Endothelial cell of umbilical vein (primary cell): ENCODE data around the gene RANBP3. TPM values are rescaled to one million over a fixed set of nuclear protein-coding genes. Genes with fewer than 3 reads are reported as not detected.

Source experiments
- BruUV-seq: library from RNA; stranded (reverse); fragments of 400-500 nt; replicated peaks from 2 replicates; lab custom pipeline; 2021; lab: Mats Ljungman, UMichigan
- CTCF ChIA-PET: fragments of 300-600, 350-600 bp; sonication (Branson Sonifier 250); formaldehyde crosslinking; loops from one replicate; lab custom pipeline; 2021; ENCODE audit warnings: antibody characterized with exemption, inconsistent platforms; lab: Charles Lee
- POLR2A ChIA-PET: fragments of 300-600, 350-600 bp; sonication (Branson Sonifier 250); formaldehyde crosslinking; loops from one replicate; lab custom pipeline; 2021; ENCODE audit warnings: antibody characterized with exemption, inconsistent platforms; lab: Charles Lee
- DNase-seq: peaks from one replicate; pipeline ENCODE4 v3.0.0-alpha.2; 2011; ENCODE audit warnings: low read depth, low spot score
- FAIRE-seq: peaks from 2 replicates; lab custom pipeline; 2011; peaks lifted over from hg19 to GRCh38; lab: Jason Lieb, UNC
- H2AFZ ChIP-seq: 2 replicates; pipeline ENCODE4 v1.6.0; 2012; ENCODE audit warnings: low read depth, low read length, control low read depth, inconsistent platforms
- H3K27ac ChIP-seq: 2 replicates; pipeline ENCODE4 v1.5.1; 2011; ENCODE audit warnings: low read depth, mild to moderate bottlenecking, control low read depth, low read length, moderate library complexity; ENCODE audit not compliant: insufficient read depth
- H3K27me3 ChIP-seq, 2 experiments: 2 replicates each; pipeline versions ENCODE4 v1.6.0 to v1.6.1; 2011; ENCODE audit warnings: low read length in 2 of 2, mixed read lengths in 1 of 2; ENCODE audit not compliant: control insufficient read depth in 2 of 2, insufficient read depth in 2 of 2
- H3K36me3 ChIP-seq, 2 experiments: 2 replicates in 1 of 2; 3 replicates in 1 of 2; pipeline ENCODE4 v1.5.1; 2011; ENCODE audit warnings: low read length in 2 of 2, mild to moderate bottlenecking in 1 of 2, moderate library complexity in 1 of 2; ENCODE audit not compliant: control insufficient read depth in 2 of 2, insufficient read depth in 2 of 2; ENCODE audit errors: extremely low read depth in 1 of 2
- H3K4me1 ChIP-seq: 3 replicates; pipeline ENCODE4 v1.5.1; 2011; ENCODE audit warnings: mild to moderate bottlenecking, low read length; ENCODE audit not compliant: control insufficient read depth, insufficient read depth; ENCODE audit errors: extremely low read depth
- H3K4me2 ChIP-seq: 2 replicates; pipeline ENCODE4 v1.6.1; 2011; ENCODE audit warnings: low read length, control low read depth, mixed read lengths; ENCODE audit not compliant: insufficient read depth
- H3K4me3 ChIP-seq, 3 experiments: fragments of 200-600 bp in 1 of 3; sonication (generic), shearing (Covaris generic) in 1 of 3; replicated peaks in 1 of 3; 2 replicates each; pipeline ENCODE4 v1.5.1; 2011 to 2016; ENCODE audit warnings: control low read depth in 3 of 3, low read length in 3 of 3, mild to moderate bottlenecking in 2 of 3, inconsistent platforms in 1 of 3, low read depth in 1 of 3, moderate library complexity in 1 of 3; ENCODE audit not compliant: insufficient read depth in 1 of 3
- H3K79me2 ChIP-seq: 2 replicates; pipeline ENCODE4 v1.6.0; 2012; ENCODE audit warnings: low read length, inconsistent platforms; ENCODE audit not compliant: control insufficient read depth, insufficient read depth
- H3K9ac ChIP-seq: replicated peaks from 2 replicates; pipeline ENCODE3; 2011; ENCODE audit warnings: low read length, control low read depth; ENCODE audit not compliant: insufficient read depth; ENCODE audit errors: extremely low read depth
- H3K9me1 ChIP-seq: replicated peaks from 3 replicates; pipeline ENCODE4 v1.6.0; 2011; ENCODE audit warnings: mild to moderate bottlenecking, low read length; ENCODE audit not compliant: control insufficient read depth, insufficient read depth; ENCODE audit errors: extremely low read depth
- H3K9me3 ChIP-seq: replicated peaks from 2 replicates; pipeline ENCODE4 v1.5.1; 2012; ENCODE audit warnings: low read length, inconsistent platforms; ENCODE audit not compliant: control insufficient read depth, insufficient read depth
- H4K20me1 ChIP-seq: replicated peaks from 2 replicates; pipeline ENCODE3; 2011; ENCODE audit warnings: mild to moderate bottlenecking, low read length; ENCODE audit not compliant: control insufficient read depth, insufficient read depth; ENCODE audit errors: extremely low read depth
- CTCF ChIP-seq, 2 donors: IDR thresholded peaks; 1 replicate in 1 of 2; 2 replicates in 1 of 2; pipeline ENCODE4 v1.5.1; 2011; ENCODE audit warnings: low read length in 2 of 2, mild to moderate bottlenecking in 2 of 2, moderate library complexity in 2 of 2, control low read depth in 1 of 2, inconsistent platforms in 1 of 2, low read depth in 1 of 2; ENCODE audit not compliant: insufficient read depth in 1 of 2; ENCODE audit errors: extremely low read depth in 1 of 2
- EZH2 ChIP-seq: IDR thresholded peaks from 2 replicates; pipeline ENCODE4 v1.6.1; 2012; ENCODE audit warnings: borderline replicate concordance, low read depth, mild to moderate bottlenecking, moderate library complexity, low read length, inconsistent platforms; ENCODE audit not compliant: severe bottlenecking
- FOS ChIP-seq: IDR thresholded peaks from 2 replicates; pipeline ENCODE4 v1.6.1; 2011; ENCODE audit warnings: mild to moderate bottlenecking, low read length, moderate library complexity, borderline replicate concordance; ENCODE audit not compliant: insufficient read depth
- GATA2 ChIP-seq: IDR thresholded peaks from 2 replicates; pipeline ENCODE4 v1.7.0; 2011; ENCODE audit warnings: low read depth, mild to moderate bottlenecking, moderate library complexity, mixed read lengths, low read length; ENCODE audit not compliant: insufficient read length, insufficient read depth
- JUN ChIP-seq: IDR thresholded peaks from 2 replicates; pipeline ENCODE4 v1.6.1; 2011; ENCODE audit warnings: borderline replicate concordance, low read depth; ENCODE audit not compliant: insufficient read length, insufficient read depth
- MAX ChIP-seq: IDR thresholded peaks from 2 replicates; pipeline ENCODE4 v1.6.1; 2011; ENCODE audit not compliant: insufficient read depth, insufficient read length
- MYC ChIP-seq: IDR thresholded peaks from one replicate; pipeline ENCODE4 v1.6.1; 2011; ENCODE audit warnings: mild to moderate bottlenecking, low read depth, low read length
- POLR2A ChIP-seq: IDR thresholded peaks from 2 replicates; pipeline ENCODE4 v1.6.1; 2012; ENCODE audit warnings: low read depth, mild to moderate bottlenecking, control low read depth, low read length
- POLR2AphosphoS5 ChIP-seq: IDR thresholded peaks from 2 replicates; pipeline ENCODE4 v1.6.1; 2012; ENCODE audit warnings: low read depth, mild to moderate bottlenecking, control low read depth, low read length, moderate library complexity; ENCODE audit not compliant: insufficient read depth
- dilution Hi-C: fragments of 300-500 bp; cut with MboI; formaldehyde crosslinking; loops from one replicate; pipeline ENCODE4 v1.15.0; 2019; ENCODE audit warnings: low sequenced_read_pairs; ENCODE audit not compliant: extremely low pct_ligation_motif_present
- intact Hi-C: fragments of 100-400 bp; cut with micrococcal nuclease; formaldehyde crosslinking; loops from one replicate; pipeline ENCODE4 v1.10.0; 2022
- polyA plus RNA-seq, 4 experiments: library from polyadenylated mRNA; depleted of rRNA in 3 of 4; stranded (reverse) in 3 of 4; unstranded in 1 of 4; fragments of >200 nt; gene quantifications; 2 replicates each; pipeline versions ENCODE4 v1.2.1 to v1.2.3, GENCODE V29; 2011 to 2012; ENCODE audit warnings: missing spikeins in 1 of 4
- total RNA-seq: library from RNA; stranded (reverse); gene quantifications from 2 replicates; pipeline ENCODE4 v1.2.3, GENCODE V29; 2021

Gene RANBP3
- total and polyA plus RNA-seq, 2 donors (not counting 3 experiments of a cell fraction or from before 2014, with no cell fraction given) = 72.3 to 85.3 TPM

DNA sequence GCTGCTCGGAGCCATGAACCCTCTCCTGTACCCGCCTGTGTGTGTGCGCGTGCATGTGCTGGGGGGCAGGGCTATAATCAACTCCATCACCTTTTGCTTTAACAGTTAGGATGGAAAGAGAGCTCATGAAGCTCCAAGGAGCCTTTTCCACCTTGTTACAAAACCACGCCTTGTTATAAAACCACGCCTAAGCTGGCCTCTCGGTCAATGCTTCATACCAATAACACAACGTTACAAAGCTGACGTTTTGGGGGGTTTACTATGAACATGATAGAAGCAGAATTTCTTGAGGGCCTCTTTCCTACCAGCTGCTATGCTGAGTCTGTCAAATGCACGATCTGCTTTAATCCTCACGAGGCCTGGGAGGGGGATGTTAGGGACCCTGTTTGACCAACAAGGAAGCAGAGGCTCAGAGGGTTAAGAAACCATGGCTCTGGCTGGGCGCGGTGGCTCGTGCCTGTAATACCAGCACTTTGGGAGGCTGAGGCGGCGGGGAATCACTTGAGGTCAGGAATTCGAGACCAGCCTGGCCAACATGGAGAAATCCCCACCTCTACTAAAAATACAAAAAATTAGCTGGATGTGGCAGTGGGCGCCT is 52.0 kb downstream of the RANBP3 start:
- Histone ChIP-seq H3K79me2 (no peaks in the 10 kb centered on the region), H3K9me3 (no peaks in the 10 kb centered on the region), H3K9ac (no peak overlapping the region), H3K27me3 (no peaks in the 10 kb centered on the region), H3K36me3 (peaks cover 9 to 67% of the 10 kb centered on the region in 2 experiments), H3K4me1 (no peaks in the 10 kb centered on the region), H3K27ac (no peak overlapping the region), H4K20me1 (no peaks in the 10 kb centered on the region), H3K9me1 (no peaks in the 10 kb centered on the region), H2AFZ (no peak overlapping the region), H3K4me2 (no peak overlapping the region), H3K4me3 (no peak overlapping the region)
- ChIA-PET CTCF (no interaction called here), POLR2A (no interaction called here)
- intact Hi-C loops = no loop called here
- no peak for TF ChIP-seq POLR2A
- no peak for TF ChIP-seq FOS
- TF ChIP-seq JUN = no peak
- no peak for TF ChIP-seq GATA2
- TF ChIP-seq EZH2 = no peak
- TF ChIP-seq MAX = no peak
- no peak for TF ChIP-seq POLR2AphosphoS5
- no peak for TF ChIP-seq CTCF (IDR thresholded peaks at IDR 0.05; ENCODE audit: extremely low read depth in 1 of 2, insufficient read depth in 1 of 2, low read depth in 1 of 2, low read length in 2 of 2)
- no peak for TF ChIP-seq MYC
- dilution Hi-C loops = no loop called here
- no peak for FAIRE-seq
- no peak for DNase-seq
- BruUV-seq = no TSS peak
